HG02840 (cell line): ENCODE results near the gene LRP5.

Experiments used
- ATAC-seq: cut with Tn5 transposase; IDR thresholded peaks from one replicate; pipeline ENCODE4 v1.9.1; 2021; ENCODE audit warnings: mild to moderate bottlenecking, moderate library complexity, moderate number of reproducible peaks; ENCODE audit not compliant: unreplicated experiment, low FRiP score

Gene LRP5

GRCh38 chr11:68406324-68407313, 94.2 kb downstream of the LRP5 start:
- ATAC-seq: no peak

- ATAC-seq: no peak
Measured at GRCh38 chr11:68408512-68408911, 96.1 kb downstream of the LRP5 start.

- no peak for ATAC-seq
Measured at GRCh38 chr11:68409748-68410344, 97.5 kb downstream of the LRP5 start.

GRCh38 chr11:68411501-68411991, 99.2 kb downstream of the LRP5 start:
- ATAC-seq: no peak

- ATAC-seq: no peak
Measured at GRCh38 chr11:68412593-68413475, 100.4 kb downstream of the LRP5 start.

- ATAC-seq: no peak
Measured at GRCh38 chr11:68413591-68413999, 101.2 kb downstream of the LRP5 start.

GRCh38 chr11:68414496-68415221, 102.3 kb downstream of the LRP5 start:
- ATAC-seq: no peak

GRCh38 chr11:68416070-68416578, 103.7 kb downstream of the LRP5 start:
- ATAC-seq: no peak

- no peak for ATAC-seq
Measured at GRCh38 chr11:68418648-68419047, 106.3 kb downstream of the LRP5 start.

- ATAC-seq: no peak
Measured at GRCh38 chr11:68420171-68420570, 107.8 kb downstream of the LRP5 start.

- ATAC-seq: no peak
Measured at GRCh38 chr11:68423481-68423880, 111.1 kb downstream of the LRP5 start.

GRCh38 chr11:68424101-68424632, 111.8 kb downstream of the LRP5 start:
- ATAC-seq: no peak

GRCh38 chr11:68424981-68425865, 112.8 kb downstream of the LRP5 start:
- no peak for ATAC-seq

GRCh38 chr11:68425866-68426380, 113.5 kb downstream of the LRP5 start:
- ATAC-seq: no peak

- no peak for ATAC-seq
Measured at GRCh38 chr11:68429661-68430060, 117.3 kb downstream of the LRP5 start.

- ATAC-seq: no peak
Measured at GRCh38 chr11:68430384-68430783, 118.0 kb downstream of the LRP5 start.

- ATAC-seq: no peak
Measured at GRCh38 chr11:68430801-68431200, 118.4 kb downstream of the LRP5 start.

- ATAC-seq: no peak
Measured at GRCh38 chr11:68431984-68432645, 119.7 kb downstream of the LRP5 start.
